Neuronal stem cell (in vitro differentiated cells): ENCODE data around the gene MYH9.

Experiments used
- DNase-seq: peaks from one replicate; pipeline ENCODE4 v3.0.0-alpha.2; 2013; ENCODE audit warnings: low spot score
- H2AFZ ChIP-seq: one replicate; pipeline ENCODE4 v1.6.1; 2013; ENCODE audit warnings: mild to moderate bottlenecking, low read length, inconsistent platforms
- H2AK5ac ChIP-seq: 2 replicates; pipeline ENCODE4 v1.6.1; 2013; ENCODE audit warnings: low read depth, mild to moderate bottlenecking, inconsistent platforms, low read length, moderate library complexity, mixed read lengths
- H2BK120ac ChIP-seq: 2 replicates; pipeline ENCODE4 v1.6.1; 2013; ENCODE audit warnings: low read depth, mild to moderate bottlenecking, inconsistent platforms, low read length, moderate library complexity, mixed read lengths
- H2BK12ac ChIP-seq: one replicate; pipeline ENCODE4 v1.6.1; 2013; ENCODE audit warnings: low read length, inconsistent platforms
- H2BK15ac ChIP-seq: 2 replicates; pipeline ENCODE4 v1.6.1; 2013; ENCODE audit warnings: mild to moderate bottlenecking, low read length, inconsistent platforms, mixed read lengths
- H2BK5ac ChIP-seq: one replicate; pipeline ENCODE4 v1.6.1; 2013; ENCODE audit warnings: inconsistent platforms, mild to moderate bottlenecking, low read length, moderate library complexity
- H3K14ac ChIP-seq: one replicate; pipeline ENCODE4 v1.6.1; 2013; ENCODE audit warnings: low read length, inconsistent platforms
- H3K18ac ChIP-seq: 2 replicates; pipeline ENCODE4 v1.6.1; 2013; ENCODE audit warnings: low read length, inconsistent platforms
- H3K23ac ChIP-seq: 2 replicates; pipeline ENCODE4 v1.6.1; 2013; ENCODE audit warnings: low read depth, mild to moderate bottlenecking, mixed read lengths, low read length, inconsistent platforms; ENCODE audit not compliant: poor library complexity
- H3K27ac ChIP-seq: replicated peaks from 3 replicates; pipeline ENCODE4 v1.5.1; 2013; ENCODE audit warnings: low read length, inconsistent platforms
- H3K27me3 ChIP-seq, 3 experiments: 2 replicates each; pipeline ENCODE4 v1.6.1; 2013; ENCODE audit warnings: low read length in 3 of 3, mild to moderate bottlenecking in 2 of 3, inconsistent platforms in 1 of 3, low read depth in 1 of 3, mixed read lengths in 1 of 3, moderate library complexity in 1 of 3; ENCODE audit not compliant: control insufficient read depth in 3 of 3, insufficient read depth in 3 of 3
- H3K36me3 ChIP-seq, 2 donors: replicated peaks in 1 of 2; 2 replicates each; pipeline ENCODE4 v1.6.1; 2013; ENCODE audit warnings: low read length in 2 of 2; ENCODE audit not compliant: control insufficient read depth in 2 of 2, insufficient read depth in 2 of 2
- H3K4ac ChIP-seq: 2 replicates; pipeline ENCODE4 v1.6.1; 2013; ENCODE audit warnings: inconsistent platforms, mild to moderate bottlenecking, low read length, moderate library complexity
- H3K4me1 ChIP-seq, 2 donors: 1 replicate in 1 of 2; 2 replicates in 1 of 2; pipeline ENCODE4 v1.6.1; 2013; ENCODE audit warnings: low read length in 2 of 2, low read depth in 1 of 2; ENCODE audit not compliant: control insufficient read depth in 2 of 2, insufficient read depth in 1 of 2
- H3K4me2 ChIP-seq: one replicate; pipeline ENCODE4 v1.6.1; 2013; ENCODE audit warnings: mild to moderate bottlenecking, low read length, inconsistent platforms; ENCODE audit not compliant: insufficient read depth, poor library complexity, severe bottlenecking
- H3K4me3 ChIP-seq, 2 donors: 2 replicates each; pipeline ENCODE4 v1.5.1; 2013; ENCODE audit warnings: low read length in 2 of 2, mild to moderate bottlenecking in 2 of 2, inconsistent platforms in 1 of 2, moderate library complexity in 1 of 2
- H3K79me1 ChIP-seq: one replicate; pipeline ENCODE4 v1.6.1; 2013; ENCODE audit warnings: low read depth, mild to moderate bottlenecking, inconsistent platforms, low read length, moderate library complexity
- H3K9ac ChIP-seq: one replicate; pipeline ENCODE4 v1.6.1; 2013; ENCODE audit warnings: mild to moderate bottlenecking, low read depth, low read length, inconsistent platforms; ENCODE audit not compliant: poor library complexity
- H3K9me3 ChIP-seq, 2 donors: replicated peaks in 1 of 2; 2 replicates each; pipeline versions ENCODE3 to v1.6.1; 2013; ENCODE audit warnings: low read length in 2 of 2, mild to moderate bottlenecking in 2 of 2, inconsistent platforms in 1 of 2, low read depth in 1 of 2, mixed read lengths in 1 of 2, moderate library complexity in 1 of 2; ENCODE audit not compliant: control insufficient read depth in 2 of 2, insufficient read depth in 1 of 2
- H4K8ac ChIP-seq: one replicate; pipeline ENCODE4 v1.6.1; 2013; ENCODE audit warnings: low read depth, mild to moderate bottlenecking, inconsistent platforms, low read length, moderate library complexity
- H4K91ac ChIP-seq: one replicate; pipeline ENCODE4 v1.6.1; 2013; ENCODE audit warnings: low read length, low read depth, mild to moderate bottlenecking, inconsistent platforms; ENCODE audit not compliant: poor library complexity
- WGBS, 2 donors: extraction: QIAGEN DNeasy Blood & Tissue Kit; methylation state at CpG; one replicate each; pipeline ENCODE4 v1.1.7; 2013; ENCODE audit warnings: missing lambda C conversion rate in 2 of 2, mixed read lengths in 1 of 2; ENCODE audit not compliant: insufficient read length in 2 of 2, insufficient replicate concordance in 1 of 2; ENCODE audit errors: extremely low coverage in 2 of 2; 5-methylcytosine and 5-hydroxymethylcytosine counted together

Gene MYH9

DNA sequence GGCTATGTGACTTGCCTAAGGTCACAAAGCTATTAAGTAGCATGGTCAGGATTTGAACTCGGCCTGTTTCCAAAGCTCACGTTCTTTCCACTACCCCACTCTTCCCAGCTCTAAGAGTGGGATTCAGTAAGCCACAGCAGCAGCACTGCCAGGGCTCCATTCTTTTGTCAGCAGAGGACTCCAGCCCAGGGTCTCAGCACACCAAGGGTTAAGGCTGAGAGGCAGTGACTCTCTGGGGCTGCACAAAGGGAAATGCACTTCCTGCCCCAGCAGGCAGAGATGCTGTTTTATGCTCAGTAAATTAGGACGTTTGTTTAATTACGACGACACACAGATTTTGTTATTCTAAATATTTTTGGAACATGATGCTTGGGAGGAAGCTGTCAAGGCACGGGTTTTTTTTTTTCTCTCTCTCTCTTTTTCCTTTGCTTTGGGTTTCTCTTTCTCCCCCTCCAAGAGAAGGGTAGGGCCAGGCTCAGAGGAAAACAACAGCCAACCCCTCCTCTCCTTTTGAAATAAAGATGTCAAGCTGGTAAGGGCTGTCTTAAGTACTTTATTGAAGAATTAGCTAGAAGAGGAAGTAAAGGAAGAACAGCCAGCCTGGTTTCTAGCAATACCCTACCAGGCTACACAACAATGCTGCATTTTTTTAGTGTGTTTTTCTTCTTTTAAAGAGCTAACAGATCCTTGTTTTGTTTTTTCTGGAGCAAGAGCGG is 2.8 kb downstream of the MYH9 start:
- Histone ChIP-seq H3K4ac (no peak overlapping the region), H3K9me3 (no peaks in the 10 kb centered on the region), H2BK5ac (no peak overlapping the region), H3K23ac (no peak overlapping the region), H2AK5ac (no peak overlapping the region), H3K4me1 (peaks cover 9 to 17% of the 10 kb centered on the region in 2 donors), H3K79me1 (peaks cover 11% of the 10 kb centered on the region), H2BK120ac (no peak overlapping the region), H3K4me3 (peak overlapping the region in 1 of 2 donors; percentile 84), H2BK12ac (no peak overlapping the region), H3K9ac (no peak overlapping the region), H2AFZ (peak overlapping the region; percentile 9), H3K27me3 (no peaks in the 10 kb centered on the region), H3K18ac (no peak overlapping the region), H2BK15ac (no peak overlapping the region), H4K91ac (no peak overlapping the region), H3K36me3 (peaks cover 4 to 20% of the 10 kb centered on the region in 2 donors), H3K4me2 (peak overlapping the region; percentile 95), H4K8ac (no peak overlapping the region), H3K27ac (peak overlapping the region; percentile 94), H3K14ac (no peak overlapping the region)
- no peak for DNase-seq
- WGBS, 2 donors, result no CpG with 5 or more reads among the region's 7 CpGs

- no peak overlapping the region for H2BK15ac ChIP-seq
- no peak for DNase-seq
- H3K27me3 ChIP-seq, result no peaks in the 10 kb centered on the region
- H2BK12ac ChIP-seq, result no peak overlapping the region
- WGBS, 2 donors, result no CpG with 5 or more reads among the region's 4 CpGs
- no peak overlapping the region for H4K8ac ChIP-seq
- H3K9ac ChIP-seq, result no peak overlapping the region
- peaks cover 9 to 17% of the 10 kb centered on the region in 2 donors for H3K4me1 ChIP-seq
- H3K4ac ChIP-seq, result no peak overlapping the region
- peaks cover 1 to 3% of the 10 kb centered on the region in 2 donors for H3K9me3 ChIP-seq
- H2BK120ac ChIP-seq, result no peak overlapping the region
- no peak overlapping the region for H2BK5ac ChIP-seq
- peaks cover 5 to 29% of the 10 kb centered on the region in 2 donors for H3K36me3 ChIP-seq
- no peak overlapping the region for H3K23ac ChIP-seq
- peaks cover 11% of the 10 kb centered on the region for H3K79me1 ChIP-seq
- H3K27ac ChIP-seq, result no peak overlapping the region
- H4K91ac ChIP-seq, result no peak overlapping the region
- H3K4me3 ChIP-seq, result no peak overlapping the region
- H3K4me2 ChIP-seq, result no peak overlapping the region
- H2AFZ ChIP-seq, result no peak overlapping the region
- no peak overlapping the region for H2AK5ac ChIP-seq
- no peak overlapping the region for H3K18ac ChIP-seq
- no peak overlapping the region for H3K14ac ChIP-seq
Observed at GRCh38 chr22:36383110-36383581, 4.6 kb downstream of the MYH9 start.

- H2AK5ac ChIP-seq, result no peak overlapping the region
- H3K9ac ChIP-seq, result no peak overlapping the region
- peaks cover 5 to 32% of the 10 kb centered on the region in 2 donors for H3K36me3 ChIP-seq
- no peak overlapping the region for H3K23ac ChIP-seq
- no peak overlapping the region for H3K4ac ChIP-seq
- no peak overlapping the region for H2BK15ac ChIP-seq
- no peak overlapping the region for H2AFZ ChIP-seq
- H3K27me3 ChIP-seq, result no peaks in the 10 kb centered on the region
- H3K14ac ChIP-seq, result no peak overlapping the region
- no peak overlapping the region for H3K4me2 ChIP-seq
- no peak overlapping the region for H3K27ac ChIP-seq
- DNase-seq, result no peak
- H2BK12ac ChIP-seq, result no peak overlapping the region
- H4K8ac ChIP-seq, result no peak overlapping the region
- H3K4me1 ChIP-seq, result peaks cover 9 to 17% of the 10 kb centered on the region in 2 donors
- no peak overlapping the region for H2BK120ac ChIP-seq
- WGBS, 2 donors, result no CpG with 5 or more reads among the region's 5 CpGs
- no peak overlapping the region for H3K4me3 ChIP-seq
- H3K9me3 ChIP-seq, result peaks cover 1 to 3% of the 10 kb centered on the region in 2 donors
- H2BK5ac ChIP-seq, result no peak overlapping the region
- H3K18ac ChIP-seq, result no peak overlapping the region
- H3K79me1 ChIP-seq, result peaks cover 6% of the 10 kb centered on the region
- H4K91ac ChIP-seq, result no peak overlapping the region
Observed at GRCh38 chr22:36381513-36382128, 6.1 kb downstream of the MYH9 start.

DNA sequence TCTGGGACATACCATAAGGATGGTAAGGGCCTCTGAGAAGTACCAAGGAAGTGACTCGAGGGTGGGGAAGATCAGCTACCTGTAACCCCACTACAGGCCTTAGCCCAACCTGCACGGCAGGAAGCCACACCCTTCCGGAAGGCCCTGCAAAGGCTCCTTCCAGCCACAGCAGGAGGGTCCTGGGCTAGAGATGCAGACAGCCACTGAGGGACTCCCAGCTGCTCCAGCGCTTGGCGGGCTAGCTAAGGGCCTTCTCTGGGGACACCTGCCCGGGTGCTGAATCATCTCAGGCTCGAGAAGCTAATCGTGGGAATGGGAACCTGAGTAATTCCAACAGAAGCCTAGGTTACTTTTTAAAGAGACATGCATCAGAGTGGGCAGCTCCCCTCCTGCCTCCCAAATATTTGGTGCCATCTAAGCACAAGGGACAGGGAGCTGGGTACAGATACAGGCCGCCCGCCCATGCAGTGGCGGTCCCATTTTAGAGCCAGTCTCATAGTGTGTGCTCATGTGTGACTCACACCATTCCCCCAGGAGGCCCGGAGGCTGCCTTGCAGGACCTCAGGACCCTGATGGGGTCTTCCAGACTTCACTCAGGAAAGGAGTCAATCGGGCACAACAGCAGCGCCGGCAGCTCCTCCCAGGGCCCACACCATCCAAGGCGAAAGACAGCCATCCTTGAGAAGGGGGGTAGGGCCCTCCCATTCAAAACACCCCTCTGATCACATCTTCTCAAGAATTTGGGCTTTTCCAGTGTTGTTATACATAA is 8.0 kb downstream of the MYH9 start:
- Histone ChIP-seq H2BK120ac (no peak overlapping the region), H3K27me3 (no peaks in the 10 kb centered on the region), H4K8ac (no peak overlapping the region), H3K27ac (no peak overlapping the region), H3K9me3 (peaks cover 1 to 3% of the 10 kb centered on the region in 2 donors), H2BK5ac (no peak overlapping the region), H2AFZ (no peak overlapping the region), H2AK5ac (peak overlapping the region; percentile 36), H3K18ac (peak overlapping the region; percentile 74), H4K91ac (no peak overlapping the region), H3K4me1 (peaks cover 3 to 6% of the 10 kb centered on the region in 2 donors), H3K79me1 (peaks cover 8% of the 10 kb centered on the region), H3K14ac (no peak overlapping the region), H3K4ac (no peak overlapping the region), H2BK12ac (no peak overlapping the region), H2BK15ac (no peak overlapping the region), H3K4me2 (no peak overlapping the region), H3K23ac (no peak overlapping the region), H3K36me3 (peaks cover 11 to 43% of the 10 kb centered on the region in 2 donors), H3K9ac (no peak overlapping the region), H3K4me3 (no peak overlapping the region)
- WGBS, 2 donors, result no CpG with 5 or more reads among the region's 16 CpGs
- DNase-seq, result no peak
